Dedifferentiated amniotic fluid mesenchymal stem cell (primary cell): ENCODE results near the gene NRG2.

Experiments
- DNase-seq: peaks from one replicate; pipeline ENCODE4 v3.0.0-alpha.2; 2016; ENCODE audit errors: extremely low spot score

NRG2 gene

DNA sequence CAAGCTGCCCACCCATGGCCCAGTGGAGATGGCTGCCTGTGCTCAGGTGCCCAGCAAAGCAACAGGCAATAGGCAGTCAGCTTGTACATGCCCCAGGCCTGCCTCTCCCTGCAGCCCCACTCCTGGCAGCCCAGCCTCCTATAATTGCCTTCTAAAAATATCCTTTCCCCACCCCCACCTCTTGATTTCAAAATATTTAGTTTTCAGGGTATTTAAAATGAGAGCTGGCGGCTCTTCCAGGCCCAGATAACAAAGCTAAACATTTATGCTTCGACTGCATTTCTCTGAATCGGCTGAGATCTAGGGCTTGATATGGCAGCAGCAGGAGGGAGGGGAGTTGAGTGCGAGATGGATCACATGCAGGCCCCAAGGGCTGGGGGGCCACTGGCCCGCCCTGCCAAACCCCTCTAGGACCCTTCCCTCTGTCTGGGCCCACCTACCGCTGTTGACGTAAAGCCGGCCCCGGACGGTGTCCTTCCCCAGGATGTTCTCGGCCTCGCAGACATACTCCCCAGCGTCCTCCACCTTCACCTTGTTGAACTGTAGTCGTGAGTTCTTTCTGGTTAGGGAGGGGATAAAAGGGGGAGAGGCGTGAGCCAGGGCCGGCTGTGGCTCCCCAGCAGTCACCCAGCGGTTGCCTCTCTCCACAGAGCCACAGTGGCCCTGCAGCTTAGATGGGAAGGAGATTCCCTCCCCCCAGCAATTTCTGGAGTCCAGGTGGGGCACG is 162.5 kb downstream of the NRG2 start:
- no peak for DNase-seq

- no peak for DNase-seq
These were observed 165.0 kb downstream of the NRG2 start for GRCh38 chr5:139878093-139878492.

DNA sequence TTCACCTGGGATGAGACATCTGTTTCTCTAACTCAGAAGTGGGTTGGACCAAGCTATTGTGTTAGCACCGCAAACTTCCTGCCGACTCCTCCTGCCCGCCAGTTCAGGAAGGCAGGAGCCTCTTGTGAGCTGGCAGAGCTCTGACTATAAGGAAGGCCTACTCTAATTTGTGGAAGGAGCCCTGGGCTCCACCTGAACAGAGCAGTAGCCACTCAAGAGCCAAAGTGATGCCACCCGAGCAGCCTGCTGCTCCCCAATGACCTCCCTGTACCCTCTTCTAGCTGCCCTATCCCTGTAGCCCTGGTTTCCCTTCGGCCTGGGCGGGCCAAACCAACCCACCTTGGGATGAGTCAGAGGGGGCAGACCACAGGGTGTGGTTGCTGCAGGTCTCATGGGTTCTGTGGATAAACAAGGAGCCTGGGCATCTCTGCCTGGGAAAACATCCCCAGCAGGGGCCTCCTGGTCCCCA is 165.9 kb downstream of the NRG2 start:
- DNase-seq = no peak

- DNase-seq = no peak
These were observed 167.1 kb downstream of the NRG2 start for GRCh38 chr5:139875957-139876356.

DNA sequence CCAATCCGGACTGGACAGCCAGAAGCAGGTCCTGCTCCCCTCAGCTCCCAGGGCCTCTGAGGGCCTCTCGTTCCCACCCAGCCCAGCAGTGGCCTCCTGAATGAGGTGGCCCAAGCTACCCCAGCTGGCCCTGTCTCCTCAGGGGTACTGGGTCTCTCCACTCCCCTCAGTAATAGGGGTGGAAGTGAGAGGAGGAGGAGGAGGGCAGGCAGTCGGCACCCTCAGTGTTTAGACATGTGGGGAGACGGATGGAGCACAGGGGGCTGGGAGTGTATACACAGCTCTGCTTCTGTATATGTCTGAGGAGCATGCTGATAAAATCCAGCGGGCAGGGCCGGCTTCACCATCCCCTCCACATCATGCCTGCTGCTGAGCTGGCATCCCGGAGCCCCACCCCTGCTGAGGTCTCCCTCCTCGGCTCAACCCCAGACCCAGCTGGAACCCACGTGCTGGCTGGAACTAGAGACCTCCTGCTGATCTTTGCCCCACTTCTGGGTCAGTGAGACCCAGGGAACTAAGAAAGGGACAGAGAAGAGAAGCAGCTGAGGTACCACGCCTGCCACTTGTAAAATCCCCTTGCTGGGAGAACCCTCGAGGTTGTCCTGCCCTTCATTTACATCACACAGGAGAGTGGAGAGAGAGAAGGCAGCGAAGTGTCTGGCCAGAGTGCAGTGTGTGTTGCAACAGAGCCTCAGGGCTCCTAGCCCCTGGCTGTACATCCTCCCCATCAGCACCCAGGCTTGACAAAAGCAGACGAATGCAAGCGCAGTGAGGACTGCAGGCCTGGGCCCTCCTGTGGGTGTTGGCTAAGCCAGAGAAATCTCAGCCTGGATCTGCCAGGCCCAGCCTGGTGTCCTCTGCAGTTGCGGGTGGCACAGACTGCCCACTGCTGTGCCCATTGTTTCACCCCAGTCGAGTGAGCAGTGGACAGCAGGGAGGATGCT is 170.0 kb downstream of the NRG2 start:
- DNase-seq = no peak

DNA sequence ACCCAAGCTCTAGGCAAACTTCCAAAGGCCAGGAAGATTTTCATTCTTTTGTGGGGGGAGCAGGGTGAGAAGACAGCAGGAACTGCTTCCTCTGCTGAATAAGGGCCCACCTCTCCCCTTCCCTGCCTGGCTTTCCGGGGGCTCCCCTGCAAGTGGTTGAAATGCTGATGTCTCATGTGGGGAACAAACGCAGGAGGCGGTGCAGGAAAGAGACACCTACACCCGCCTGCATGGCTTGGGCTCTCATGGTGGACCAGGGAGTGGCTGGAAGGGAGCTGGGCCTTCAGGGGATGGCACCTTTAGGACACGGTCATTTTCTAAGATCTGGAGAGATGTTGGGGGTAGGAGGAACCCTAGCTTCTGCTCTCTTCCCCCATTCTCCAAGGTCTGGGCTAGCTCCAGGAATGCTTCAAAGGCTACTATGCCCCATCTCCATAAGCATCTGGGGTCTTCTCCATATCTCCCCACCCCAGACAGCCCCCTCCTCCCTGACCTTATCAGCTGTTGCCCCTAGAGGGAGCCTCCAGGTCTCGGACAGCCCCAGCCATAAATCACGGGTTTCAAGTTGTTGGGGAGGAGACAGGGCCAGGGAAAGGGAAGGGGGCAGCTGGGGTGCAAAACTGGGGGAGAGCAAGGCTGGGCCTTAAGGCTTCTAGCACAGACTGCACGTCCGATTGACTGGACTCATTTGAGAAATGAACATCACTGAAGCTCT is 170.9 kb downstream of the NRG2 start:
- no peak for DNase-seq

DNA sequence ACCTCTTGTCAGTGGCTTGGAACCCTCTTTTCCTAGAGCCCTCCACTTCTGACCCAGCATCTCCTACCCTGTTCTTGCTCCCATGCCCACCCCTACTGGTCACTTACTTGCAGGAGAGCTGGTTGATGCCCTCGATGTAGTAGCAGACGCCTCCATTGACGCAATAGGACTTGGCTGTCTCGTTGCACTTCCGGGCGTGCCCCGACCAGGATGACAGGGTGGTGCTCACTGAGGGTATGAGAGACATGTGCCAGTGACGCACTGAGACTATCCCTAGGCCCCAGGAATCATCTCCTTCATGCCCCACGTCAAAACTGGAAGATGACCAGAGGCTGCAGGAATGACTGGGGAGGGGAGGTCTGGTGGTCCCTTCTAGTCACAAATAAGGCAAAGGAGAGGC is 171.5 kb downstream of the NRG2 start:
- DNase-seq = no peak

DNA sequence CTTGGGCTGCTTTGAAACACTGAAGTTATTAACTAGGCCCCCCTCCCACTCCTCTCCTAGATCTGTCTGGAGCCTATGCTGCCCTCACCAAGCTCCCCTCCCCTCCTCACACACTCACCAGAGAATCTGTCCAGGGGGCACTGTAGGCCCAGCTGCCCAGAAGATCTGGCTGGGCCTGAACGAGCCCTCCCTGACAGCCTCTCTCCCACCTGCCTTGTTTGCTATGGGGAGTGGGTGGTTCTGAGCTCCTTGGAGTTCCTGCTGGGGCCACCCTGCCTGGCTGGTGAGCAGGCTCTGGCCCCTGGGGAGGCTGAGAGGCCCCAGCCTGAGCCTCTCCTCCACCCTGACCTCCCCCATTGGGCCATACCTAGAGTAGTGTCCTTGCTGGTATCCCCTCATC is 172.4 kb downstream of the NRG2 start:
- DNase-seq = no peak

- no peak for DNase-seq
These were observed 173.9 kb downstream of the NRG2 start for GRCh38 chr5:139869042-139869790.

DNA sequence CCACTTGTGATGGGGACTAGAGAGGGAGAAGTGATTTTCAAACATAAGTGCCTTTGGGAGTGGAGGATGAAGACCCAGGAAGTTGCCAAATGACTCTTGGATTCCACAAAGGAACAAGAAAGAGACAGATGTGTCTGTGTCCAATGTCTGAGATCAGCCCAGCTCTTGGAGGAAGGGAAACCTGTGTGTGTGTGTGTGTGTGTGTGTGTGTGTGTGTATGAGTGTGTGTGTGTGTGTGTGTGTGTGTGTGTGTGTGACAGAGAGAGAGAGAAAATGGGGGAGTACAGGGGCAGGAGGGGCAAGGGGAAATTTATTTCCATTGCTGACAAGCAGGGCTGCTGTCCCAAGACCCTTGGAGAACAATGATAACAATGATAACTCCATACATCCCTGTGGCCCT is 175.5 kb downstream of the NRG2 start:
- DNase-seq = no peak

DNA sequence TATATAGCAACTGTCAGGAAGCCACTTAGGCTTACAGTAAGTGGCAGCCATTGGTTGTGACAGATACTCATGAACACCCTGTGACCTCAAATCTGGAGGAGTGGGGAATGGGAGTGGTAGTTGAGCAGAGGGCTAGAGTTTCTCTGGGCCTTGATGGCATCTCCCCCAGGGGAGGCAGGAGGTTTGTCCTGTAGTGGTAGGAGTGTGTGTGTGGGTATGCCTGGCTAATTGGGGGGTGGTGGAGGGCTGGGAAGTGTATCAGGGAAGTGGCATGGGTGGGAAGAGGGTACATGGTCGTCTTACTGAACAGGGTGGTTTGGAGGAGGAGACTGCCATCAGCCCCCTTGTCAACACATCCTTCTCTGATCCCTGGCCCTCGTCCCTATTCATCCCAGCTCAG is 176.0 kb downstream of the NRG2 start:
- no peak for DNase-seq

DNA sequence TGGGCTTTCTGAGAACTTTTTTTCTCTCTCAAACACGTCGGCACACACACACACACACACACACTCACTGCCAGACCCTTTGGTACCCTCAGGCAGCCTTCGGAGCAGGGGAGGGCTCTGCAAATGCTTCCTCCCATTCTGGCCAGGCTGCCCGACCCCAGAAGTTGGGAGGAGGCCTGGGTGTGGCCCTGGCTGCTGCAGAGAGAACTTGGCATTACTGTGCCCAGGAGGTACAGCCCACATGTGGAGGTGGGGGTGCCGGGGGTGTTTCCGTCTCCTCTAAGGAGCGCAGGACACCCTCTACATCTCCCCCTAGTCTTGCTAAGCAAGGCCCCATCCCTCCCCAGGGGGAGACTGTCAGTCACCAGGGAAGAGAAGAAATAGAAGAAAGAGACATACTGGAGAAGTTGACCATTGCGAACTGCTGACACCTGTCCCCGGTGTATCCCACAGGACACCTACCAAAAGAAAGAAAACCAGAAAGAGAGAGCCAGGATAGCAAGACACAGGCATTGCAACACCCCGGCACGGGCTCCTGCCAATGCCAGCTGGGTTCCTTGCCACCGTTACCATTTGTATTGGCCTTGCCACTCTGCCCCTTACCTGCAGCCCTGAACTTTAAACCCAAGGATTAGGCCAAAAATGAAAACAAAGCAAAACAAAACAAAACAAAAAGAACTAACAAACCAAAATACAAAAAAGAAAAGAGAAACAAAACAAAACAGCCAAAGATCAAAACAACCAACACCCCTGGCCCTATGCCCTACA is 178.2 kb downstream of the NRG2 start:
- no peak for DNase-seq

GRCh38 chr5:139863855-139864558 is 179.1 kb downstream of the NRG2 start:
- peak; percentile 36 for DNase-seq

GRCh38 chr5:139863361-139863760 is 179.7 kb downstream of the NRG2 start:
- no peak for DNase-seq

GRCh38 chr5:139862803-139863202 is 180.3 kb downstream of the NRG2 start:
- DNase-seq = no peak

DNA sequence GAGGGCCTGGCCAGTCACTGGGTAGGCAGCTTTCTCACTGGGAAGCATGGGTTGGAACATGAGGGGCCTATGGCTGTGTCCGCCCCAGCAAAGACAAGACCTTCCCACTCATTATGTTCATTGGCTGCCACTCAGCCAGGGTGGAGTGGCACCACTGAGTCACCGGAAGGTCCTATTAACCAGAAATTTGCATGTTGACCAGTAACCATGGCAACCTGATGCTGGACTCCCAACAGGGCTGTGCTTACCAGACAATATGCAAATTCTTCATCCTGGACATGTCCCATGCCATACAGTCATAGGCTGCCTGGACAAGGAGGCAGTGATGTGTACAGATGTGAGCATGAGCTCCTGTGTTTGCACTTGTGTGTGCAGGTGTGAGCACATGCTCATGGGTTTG is 180.8 kb downstream of the NRG2 start:
- DNase-seq = no peak

DNA sequence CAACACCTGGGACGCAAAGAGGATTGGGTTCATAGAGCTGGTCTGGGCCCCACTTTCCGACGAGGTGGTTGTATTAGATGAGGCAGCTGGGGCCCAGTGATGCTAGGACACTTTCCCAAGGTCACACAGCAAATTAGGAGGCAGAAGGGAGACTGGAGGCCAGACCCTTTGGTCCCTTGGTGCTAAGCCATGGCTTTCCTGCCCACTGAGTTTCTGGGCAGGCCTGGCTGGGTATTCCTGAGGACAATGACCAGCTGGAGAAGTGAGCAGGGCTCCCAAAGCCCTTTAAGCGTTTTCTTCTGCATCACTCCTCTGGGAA is 181.3 kb downstream of the NRG2 start:
- no peak for DNase-seq

GRCh38 chr5:139861021-139861888 is 181.8 kb downstream of the NRG2 start:
- no peak for DNase-seq

DNA sequence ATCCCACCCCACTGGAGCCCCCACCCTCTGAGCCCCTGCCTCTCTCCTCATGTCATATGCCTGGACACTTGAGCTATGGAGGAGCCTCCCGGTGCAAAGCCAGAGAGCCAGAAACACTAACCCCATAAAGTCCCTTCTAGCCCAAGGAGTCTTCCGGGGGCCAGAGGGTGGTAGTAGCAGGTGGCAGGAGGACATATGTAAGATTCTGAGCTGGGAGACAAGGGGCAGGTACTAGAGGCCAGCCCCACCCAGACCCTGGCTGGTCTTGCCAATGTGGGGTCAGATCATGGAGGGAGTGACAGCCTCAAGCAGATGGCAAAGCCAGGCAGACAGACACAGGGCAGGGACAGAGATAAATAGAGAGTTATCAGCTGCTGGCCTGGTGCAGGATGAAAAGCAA is 184.1 kb downstream of the NRG2 start:
- DNase-seq = no peak
